Stomach (tissue), 4 donors: ENCODE data around the gene FAAP20.

Experiments used
- CTCF ChIP-seq, 7 experiments: fragments of 450-650 bp in 4 of 7; fragments of 200-600 bp in 3 of 7; sonication (generic) in 3 of 7; IDR thresholded peaks; one replicate each; pipeline ENCODE4 v1.5.1; 2016 to 2019; ENCODE audit warnings: antibody characterized with exemption in 7 of 7, control low read depth in 2 of 7, mild to moderate bottlenecking in 1 of 7
- EP300 ChIP-seq: sonication (generic); formaldehyde crosslinking; IDR thresholded peaks from one replicate; pipeline ENCODE4 v1.6.1; 2017; ENCODE audit warnings: antibody characterized with exemption

GRCh38 chr1:2224170-2224584 is 29.6 kb upstream of the FAAP20 start:
- no peak for TF ChIP-seq CTCF (IDR thresholded peaks at IDR 0.05)
- no peak for TF ChIP-seq EP300
